Measurements from ENCODE around the gene PTPRD.

Gene PTPRD

GRCh38 chr9:8649160-8649559 is 1963.6 kb downstream of the PTPRD start:
- no peak overlapping the region for H3K27ac ChIP-seq
- TF ChIP-seq POLR2AphosphoS5 (IDR thresholded peaks at IDR 0.05; ENCODE audit: borderline replicate concordance, low read depth, low read length) = no peak
- no peak for TF ChIP-seq EZH2 (IDR thresholded peaks at IDR 0.05)
- no peak for DNase-seq (ENCODE audit: low read depth, low spot score)

GRCh38 chr9:8648271-8648845 is 1964.4 kb downstream of the PTPRD start:
- no peak for DNase-seq (ENCODE audit: low read depth, low spot score)
- Histone ChIP-seq H3K27ac (no peak overlapping the region), H3K4me3 (no peak overlapping the region), H3K9ac (ENCODE audit: insufficient read length) (no peak overlapping the region), H3K36me3 (ENCODE audit: insufficient read depth, low read length) (no peaks in the 10 kb centered on the region), H3K9me3 (ENCODE audit: low read depth, low read length) (no peaks in the 10 kb centered on the region)
- TF ChIP-seq EZH2 (IDR thresholded peaks at IDR 0.05) (no peak), FOXP2 (optimal IDR thresholded peaks at IDR 0.05; ENCODE audit: control extremely low read depth, extremely low read length, insufficient read depth) (no peak), POLR2AphosphoS5 (IDR thresholded peaks at IDR 0.05; ENCODE audit: borderline replicate concordance, low read depth, low read length) (no peak)

More at GRCh38 chr9:8649160-8649559, 1963.6 kb downstream of the PTPRD start:
- Histone ChIP-seq H3K36me3 (ENCODE audit: insufficient read depth, low read length) (no peaks in the 10 kb centered on the region), H3K9ac (ENCODE audit: insufficient read length) (no peak overlapping the region), H3K4me3 (no peak overlapping the region), H3K9me3 (ENCODE audit: low read depth, low read length) (no peaks in the 10 kb centered on the region)

DNA sequence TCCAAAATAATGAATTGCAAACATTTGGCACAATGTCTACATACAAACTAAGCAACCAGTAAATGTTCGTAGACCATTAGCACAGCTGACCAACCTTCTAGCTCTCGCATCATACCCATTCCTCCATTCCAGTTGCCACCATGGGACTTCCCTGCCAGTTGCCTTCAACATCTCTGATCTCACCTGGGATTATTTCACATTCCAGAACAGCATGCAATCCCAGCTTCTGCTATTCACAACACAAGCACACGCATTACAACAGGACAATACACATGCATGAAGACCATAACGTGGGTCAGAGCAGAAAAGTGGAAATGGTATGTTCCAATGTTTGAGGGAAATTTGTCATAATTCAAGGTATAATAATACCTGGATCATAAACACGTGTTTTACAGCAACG is 1965.0 kb downstream of the PTPRD start:
- DNase-seq (ENCODE audit: low read depth, low spot score) = no peak
- Histone ChIP-seq H3K4me3 (no peak overlapping the region), H3K36me3 (ENCODE audit: insufficient read depth, low read length) (no peaks in the 10 kb centered on the region), H3K9ac (ENCODE audit: insufficient read length) (no peak overlapping the region), H3K27ac (no peak overlapping the region), H3K9me3 (ENCODE audit: low read depth, low read length) (no peaks in the 10 kb centered on the region)
- TF ChIP-seq FOXP2 (optimal IDR thresholded peaks at IDR 0.05; ENCODE audit: control extremely low read depth, extremely low read length, insufficient read depth) (no peak), EZH2 (IDR thresholded peaks at IDR 0.05) (no peak), POLR2AphosphoS5 (IDR thresholded peaks at IDR 0.05; ENCODE audit: borderline replicate concordance, low read depth, low read length) (no peak)

DNA sequence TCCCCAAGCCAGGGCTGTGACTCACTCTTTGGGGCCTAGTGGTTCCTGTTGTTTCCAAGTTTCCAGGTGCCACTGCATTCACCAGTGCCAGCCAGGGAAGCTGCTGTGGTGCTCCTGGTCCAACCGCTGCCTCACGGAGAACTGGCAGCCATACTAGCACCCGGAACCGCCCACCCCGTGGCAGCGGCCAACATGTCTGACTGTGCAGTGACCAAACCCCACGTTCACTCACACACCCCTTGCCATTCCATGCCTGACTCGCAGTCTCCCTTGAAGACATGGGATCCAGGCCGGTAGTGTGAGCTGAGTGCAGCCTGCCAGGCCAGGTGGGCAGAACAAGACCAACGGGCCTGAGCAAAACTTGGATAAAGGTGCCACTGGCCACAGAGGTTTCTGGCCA is 1968.2 kb downstream of the PTPRD start:
- Histone ChIP-seq H3K27ac (no peak overlapping the region), H3K36me3 (ENCODE audit: insufficient read depth, low read length) (no peaks in the 10 kb centered on the region), H3K9ac (ENCODE audit: insufficient read length) (no peak overlapping the region), H3K4me3 (no peak overlapping the region), H3K9me3 (ENCODE audit: low read depth, low read length) (no peaks in the 10 kb centered on the region)
- DNase-seq (ENCODE audit: low read depth, low spot score) = no peak
- no peak for TF ChIP-seq FOXP2 (optimal IDR thresholded peaks at IDR 0.05; ENCODE audit: control extremely low read depth, extremely low read length, insufficient read depth)

DNA sequence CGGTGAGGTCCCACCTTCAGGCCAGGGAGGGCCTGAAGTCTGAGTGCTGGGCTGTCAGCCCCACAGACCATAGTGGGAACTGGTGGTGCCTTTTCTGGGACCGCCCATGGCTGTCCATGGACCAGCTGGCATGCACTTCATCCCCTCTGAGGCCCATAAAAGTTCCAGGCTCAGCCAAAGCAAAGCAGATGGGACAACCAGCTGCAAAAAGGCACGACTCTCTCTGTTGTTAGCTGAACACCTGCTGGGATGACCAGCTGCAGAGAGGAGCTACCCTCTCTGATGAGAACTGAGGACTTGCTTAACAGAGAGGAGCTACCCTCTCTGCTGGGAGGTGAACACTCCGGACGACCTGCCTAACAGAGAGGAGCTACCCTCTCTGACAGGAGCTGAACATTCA is 1968.9 kb downstream of the PTPRD start:
- H3K9me3 ChIP-seq (ENCODE audit: low read depth, low read length) = no peaks in the 10 kb centered on the region
- H3K9ac ChIP-seq (ENCODE audit: insufficient read length) = no peak overlapping the region
- no peaks in the 10 kb centered on the region for H3K36me3 ChIP-seq (ENCODE audit: insufficient read depth, low read length)
- no peak for DNase-seq (ENCODE audit: low read depth, low spot score)
- H3K27ac ChIP-seq = no peak overlapping the region
- no peak overlapping the region for H3K4me3 ChIP-seq
- TF ChIP-seq FOXP2 (optimal IDR thresholded peaks at IDR 0.05; ENCODE audit: control extremely low read depth, extremely low read length, insufficient read depth) = no peak
- TF ChIP-seq POLR2AphosphoS5 (IDR thresholded peaks at IDR 0.05; ENCODE audit: borderline replicate concordance, low read depth, low read length) = no peak
- no peak for TF ChIP-seq EZH2 (IDR thresholded peaks at IDR 0.05)

GRCh38 chr9:8643464-8643863 is 1969.3 kb downstream of the PTPRD start:
- no peak overlapping the region for H3K4me3 ChIP-seq
- no peaks in the 10 kb centered on the region for H3K9me3 ChIP-seq (ENCODE audit: low read depth, low read length)
- DNase-seq (ENCODE audit: low read depth, low spot score) = no peak
- H3K9ac ChIP-seq (ENCODE audit: insufficient read length) = no peak overlapping the region
- H3K36me3 ChIP-seq (ENCODE audit: insufficient read depth, low read length) = no peaks in the 10 kb centered on the region
- no peak overlapping the region for H3K27ac ChIP-seq
- TF ChIP-seq EZH2 (IDR thresholded peaks at IDR 0.05) (no peak), POLR2AphosphoS5 (IDR thresholded peaks at IDR 0.05; ENCODE audit: borderline replicate concordance, low read depth, low read length) (no peak), FOXP2 (optimal IDR thresholded peaks at IDR 0.05; ENCODE audit: control extremely low read depth, extremely low read length, insufficient read depth) (no peak)

GRCh38 chr9:8640761-8641160 is 1972.0 kb downstream of the PTPRD start:
- no peaks in the 10 kb centered on the region for H3K9me3 ChIP-seq (ENCODE audit: low read depth, low read length)
- DNase-seq (ENCODE audit: low read depth, low spot score) = no peak
- H3K4me3 ChIP-seq = no peak overlapping the region
- TF ChIP-seq EZH2 (IDR thresholded peaks at IDR 0.05) (no peak), FOXP2 (optimal IDR thresholded peaks at IDR 0.05; ENCODE audit: control extremely low read depth, extremely low read length, insufficient read depth) (no peak), POLR2AphosphoS5 (IDR thresholded peaks at IDR 0.05; ENCODE audit: borderline replicate concordance, low read depth, low read length) (no peak)
- H3K27ac ChIP-seq = no peak overlapping the region
- no peaks in the 10 kb centered on the region for H3K36me3 ChIP-seq (ENCODE audit: insufficient read depth, low read length)
- H3K9ac ChIP-seq (ENCODE audit: insufficient read length) = no peak overlapping the region

GRCh38 chr9:8637626-8638025 is 1975.2 kb downstream of the PTPRD start:
- Histone ChIP-seq H3K9ac (ENCODE audit: insufficient read length) (no peak overlapping the region), H3K27ac (no peak overlapping the region), H3K4me3 (no peak overlapping the region), H3K36me3 (ENCODE audit: insufficient read depth, low read length) (no peaks in the 10 kb centered on the region), H3K9me3 (ENCODE audit: low read depth, low read length) (no peaks in the 10 kb centered on the region)
- no peak for DNase-seq (ENCODE audit: low read depth, low spot score)
- TF ChIP-seq FOXP2 (optimal IDR thresholded peaks at IDR 0.05; ENCODE audit: control extremely low read depth, extremely low read length, insufficient read depth) (no peak), POLR2AphosphoS5 (IDR thresholded peaks at IDR 0.05; ENCODE audit: borderline replicate concordance, low read depth, low read length) (no peak), EZH2 (IDR thresholded peaks at IDR 0.05) (no peak)

DNA sequence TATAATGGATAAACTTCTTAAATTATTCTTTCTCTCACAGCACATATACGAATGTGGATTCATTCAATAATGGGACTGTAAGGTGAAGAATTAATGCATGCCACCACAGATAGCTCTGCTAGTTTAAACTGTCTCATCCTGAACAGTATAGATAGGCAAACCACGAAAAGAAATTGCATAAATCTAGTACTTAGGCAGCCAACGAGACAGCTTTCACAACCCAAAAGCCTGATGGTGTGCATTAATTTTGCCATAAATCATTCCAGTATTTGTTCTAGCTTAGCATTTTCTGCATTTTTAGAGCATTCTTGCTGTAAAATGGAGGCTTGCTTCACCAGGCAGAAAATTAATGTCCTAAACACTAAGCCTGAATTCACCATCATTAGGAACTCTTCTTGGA is 1979.0 kb downstream of the PTPRD start:
- no peak overlapping the region for H3K4me3 ChIP-seq
- no peak overlapping the region for H3K9ac ChIP-seq (ENCODE audit: insufficient read length)
- H3K27ac ChIP-seq = no peak overlapping the region
- DNase-seq (ENCODE audit: low read depth, low spot score) = no peak
- H3K36me3 ChIP-seq (ENCODE audit: insufficient read depth, low read length) = no peaks in the 10 kb centered on the region
- TF ChIP-seq FOXP2 (optimal IDR thresholded peaks at IDR 0.05; ENCODE audit: control extremely low read depth, extremely low read length, insufficient read depth) (no peak), EZH2 (IDR thresholded peaks at IDR 0.05) (no peak), POLR2AphosphoS5 (IDR thresholded peaks at IDR 0.05; ENCODE audit: borderline replicate concordance, low read depth, low read length) (no peak)
- H3K9me3 ChIP-seq (ENCODE audit: low read depth, low read length) = no peaks in the 10 kb centered on the region
